Measurements from ENCODE around the gene ITGBL1. TPM values are rescaled to one million over a fixed set of nuclear protein-coding genes. Genes with fewer than 3 reads are reported as not detected.

Gene ITGBL1
- total RNA-seq, 4 donors from 2014 or later: 26.4 to 81.4 (median 76.1) TPM

DNA sequence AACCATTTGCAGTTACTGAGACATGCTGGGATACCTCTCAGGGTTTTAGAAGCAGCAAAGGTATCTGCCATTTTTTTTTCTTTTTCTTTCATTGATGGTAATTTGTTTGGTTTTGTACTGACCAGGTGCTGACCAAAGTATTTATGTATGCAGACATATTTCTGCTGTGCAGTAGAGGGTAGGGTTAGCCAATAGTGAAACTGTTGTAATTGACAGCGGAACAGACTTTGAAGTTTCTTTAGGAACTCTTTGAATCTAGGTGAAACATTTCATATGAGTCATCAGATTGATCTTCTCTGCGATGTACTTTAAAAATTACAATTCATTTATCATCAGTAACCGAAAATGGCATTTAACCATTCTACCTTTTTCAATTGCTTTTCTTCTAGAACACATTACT is 63.0 kb downstream of the ITGBL1 start:
- Histone ChIP-seq H3K4me3 (no peak overlapping the region), H3K27me3 (no peaks in the 10 kb centered on the region), H3K9me3 (no peaks in the 10 kb centered on the region), H3K4me1 (no peaks in the 10 kb centered on the region), H3K36me3 (no peaks in the 10 kb centered on the region), H3K27ac (no peak overlapping the region)
- TF ChIP-seq EP300 (IDR thresholded peaks at IDR 0.05): no peak
- TF ChIP-seq POLR2A (IDR thresholded peaks at IDR 0.05): no peak
- TF ChIP-seq, protein P1, sequence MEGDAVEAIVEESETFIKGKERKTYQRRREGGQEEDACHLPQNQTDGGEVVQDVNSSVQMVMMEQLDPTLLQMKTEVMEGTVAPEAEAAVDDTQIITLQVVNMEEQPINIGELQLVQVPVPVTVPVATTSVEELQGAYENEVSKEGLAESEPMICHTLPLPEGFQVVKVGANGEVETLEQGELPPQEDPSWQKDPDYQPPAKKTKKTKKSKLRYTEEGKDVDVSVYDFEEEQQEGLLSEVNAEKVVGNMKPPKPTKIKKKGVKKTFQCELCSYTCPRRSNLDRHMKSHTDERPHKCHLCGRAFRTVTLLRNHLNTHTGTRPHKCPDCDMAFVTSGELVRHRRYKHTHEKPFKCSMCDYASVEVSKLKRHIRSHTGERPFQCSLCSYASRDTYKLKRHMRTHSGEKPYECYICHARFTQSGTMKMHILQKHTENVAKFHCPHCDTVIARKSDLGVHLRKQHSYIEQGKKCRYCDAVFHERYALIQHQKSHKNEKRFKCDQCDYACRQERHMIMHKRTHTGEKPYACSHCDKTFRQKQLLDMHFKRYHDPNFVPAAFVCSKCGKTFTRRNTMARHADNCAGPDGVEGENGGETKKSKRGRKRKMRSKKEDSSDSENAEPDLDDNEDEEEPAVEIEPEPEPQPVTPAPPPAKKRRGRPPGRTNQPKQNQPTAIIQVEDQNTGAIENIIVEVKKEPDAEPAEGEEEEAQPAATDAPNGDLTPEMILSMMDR (IDR thresholded peaks at IDR 0.05): no peak
- no peak for DNase-seq (ENCODE audit: low spot score in 2 of 2)
- 92 to 95% methylated on average over 3 of the region's 3 CpGs for WGBS, 2 donors

DNA sequence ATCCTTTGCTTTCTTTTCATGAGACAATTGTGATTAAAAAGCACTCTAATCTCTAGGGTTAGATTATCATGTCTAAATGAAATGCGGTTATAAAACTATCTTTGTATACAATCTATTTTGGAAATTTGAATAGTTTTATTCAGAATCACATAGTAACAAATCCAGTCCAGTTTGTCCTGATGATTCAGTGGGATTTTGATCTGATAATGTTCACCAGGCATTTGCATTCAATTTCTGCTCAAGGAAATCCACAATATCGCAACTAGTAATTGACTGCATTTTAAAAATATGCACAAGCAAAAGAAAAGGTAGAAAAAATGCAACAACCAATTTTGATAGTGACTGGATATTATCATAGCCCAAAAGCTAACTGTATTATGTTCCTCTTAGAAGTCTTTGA is 63.8 kb downstream of the ITGBL1 start:
- Histone ChIP-seq H3K36me3 (no peaks in the 10 kb centered on the region), H3K4me3 (no peak overlapping the region), H3K9me3 (no peaks in the 10 kb centered on the region), H3K4me1 (no peaks in the 10 kb centered on the region), H3K27me3 (no peaks in the 10 kb centered on the region), H3K27ac (no peak overlapping the region)
- no peak for TF ChIP-seq POLR2A (IDR thresholded peaks at IDR 0.05)
- TF ChIP-seq EP300 (IDR thresholded peaks at IDR 0.05): no peak
- TF ChIP-seq, protein P1 (IDR thresholded peaks at IDR 0.05): no peak
- DNase-seq (ENCODE audit: low spot score in 2 of 2): no peak
- 40 to 67% methylated on average over 2 of the region's 2 CpGs for WGBS, 2 donors

DNA sequence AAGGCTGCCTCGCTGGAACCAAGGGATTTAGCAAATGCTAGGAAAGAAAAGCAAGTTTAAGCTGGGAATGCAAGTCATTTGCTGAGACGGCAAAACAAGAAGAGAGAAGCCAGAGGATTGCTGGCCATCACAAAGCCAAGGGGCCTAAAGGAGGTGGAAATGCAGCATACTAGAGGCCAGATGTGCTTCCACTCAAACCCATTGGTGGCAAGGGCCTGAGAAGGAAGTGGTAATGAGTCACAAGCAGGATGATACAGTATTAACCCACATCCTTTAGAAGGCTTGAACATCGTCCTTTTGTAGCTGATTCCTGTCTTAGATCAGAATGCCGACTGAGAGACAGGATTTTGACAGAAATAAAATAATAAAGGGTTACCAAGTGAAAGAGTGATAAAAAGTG is 68.2 kb downstream of the ITGBL1 start:
- Histone ChIP-seq H3K36me3 (no peaks in the 10 kb centered on the region), H3K27ac (no peak overlapping the region), H3K27me3 (no peaks in the 10 kb centered on the region), H3K4me3 (no peak overlapping the region), H3K9me3 (no peaks in the 10 kb centered on the region), H3K4me1 (peaks cover 0 to 15% (median 0%) of the 10 kb centered on the region in 4 donors)
- 82 to 90% methylated on average over 4 of the region's 4 CpGs for WGBS, 2 donors
- DNase-seq (ENCODE audit: low spot score in 2 of 2): no peak
- TF ChIP-seq EP300 (IDR thresholded peaks at IDR 0.05) (no peak), POLR2A (IDR thresholded peaks at IDR 0.05) (no peak)
- TF ChIP-seq, protein P1 (IDR thresholded peaks at IDR 0.05): no peak

DNA sequence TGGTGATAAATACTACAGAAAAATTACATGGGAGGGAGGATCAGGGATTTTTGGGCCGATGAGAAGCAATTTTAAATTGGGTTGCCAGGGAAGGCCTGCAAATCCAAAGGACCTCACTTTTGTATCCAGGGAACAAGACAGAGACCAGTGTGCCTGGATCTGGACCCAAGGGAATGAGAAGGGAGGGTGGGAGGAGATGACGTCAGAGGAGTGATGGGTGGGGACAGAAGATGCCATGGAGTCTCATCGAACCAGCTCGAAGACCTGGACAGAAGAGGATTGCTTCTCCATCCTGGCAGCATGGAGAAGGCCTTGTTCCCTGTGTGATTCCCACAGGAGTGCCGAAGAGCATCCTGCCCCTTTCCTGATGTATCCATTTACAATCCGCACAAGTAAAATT is 68.9 kb downstream of the ITGBL1 start:
- H3K4me3 ChIP-seq: no peak overlapping the region
- H3K27ac ChIP-seq: no peak overlapping the region
- no peaks in the 10 kb centered on the region for H3K36me3 ChIP-seq
- H3K9me3 ChIP-seq: no peaks in the 10 kb centered on the region
- TF ChIP-seq EP300 (IDR thresholded peaks at IDR 0.05) (no peak), POLR2A (IDR thresholded peaks at IDR 0.05) (no peak)
- TF ChIP-seq, protein P1 (IDR thresholded peaks at IDR 0.05): no peak
- no peak for DNase-seq (ENCODE audit: low spot score in 2 of 2)
- no peaks in the 10 kb centered on the region for H3K27me3 ChIP-seq
- 82 to 83% methylated on average over 6 of the region's 6 CpGs for WGBS, 2 donors
- H3K4me1 ChIP-seq: peaks cover 0 to 15% (median 0%) of the 10 kb centered on the region in 4 donors

DNA sequence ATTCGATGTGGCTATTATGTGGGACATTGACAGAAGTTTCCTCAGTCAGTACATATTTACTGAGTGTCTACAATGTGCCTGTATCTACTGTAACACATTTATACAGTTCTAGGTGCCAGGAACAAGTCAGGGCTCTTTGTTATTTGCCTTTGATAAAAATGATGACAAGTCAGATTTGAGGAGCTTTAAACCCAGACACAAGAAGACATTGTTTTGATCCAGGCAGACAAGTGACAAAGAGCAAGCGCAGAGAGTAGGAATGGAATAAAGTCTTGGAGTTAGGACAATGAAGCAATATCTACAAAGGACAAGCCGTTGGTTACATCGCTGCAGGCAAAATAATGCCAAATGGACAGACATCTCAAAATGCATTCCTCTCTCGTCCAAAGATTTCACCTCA is 70.1 kb downstream of the ITGBL1 start:
- Histone ChIP-seq H3K9me3 (no peaks in the 10 kb centered on the region), H3K27me3 (no peaks in the 10 kb centered on the region), H3K36me3 (no peaks in the 10 kb centered on the region), H3K4me1 (peaks cover 0 to 15% (median 0%) of the 10 kb centered on the region in 4 donors), H3K4me3 (no peak overlapping the region), H3K27ac (peak overlapping the region in 1 of 4 donors; percentile 47)
- TF ChIP-seq POLR2A (IDR thresholded peaks at IDR 0.05) (no peak), EP300 (IDR thresholded peaks at IDR 0.05) (peak in 1 of 2 donors; percentile 27)
- DNase-seq (ENCODE audit: low spot score in 2 of 2): no peak
- 38 to 40% methylated on average over 5 of the region's 5 CpGs for WGBS, 2 donors

Measured in tibial nerve (tissue), 4 donors.